DMS 273 (cell line): Measurements from ENCODE around the gene ATP2B2.
A peak's percentile ranks its signal among the peaks of the same experiment; 100 is the strongest.

Experiments used
- DNase-seq: peaks from one replicate; lab custom pipeline; 2025; ENCODE audit not compliant: unreplicated experiment; lab: John Stamatoyannopoulos, UW

The ATP2B2 gene

DNA sequence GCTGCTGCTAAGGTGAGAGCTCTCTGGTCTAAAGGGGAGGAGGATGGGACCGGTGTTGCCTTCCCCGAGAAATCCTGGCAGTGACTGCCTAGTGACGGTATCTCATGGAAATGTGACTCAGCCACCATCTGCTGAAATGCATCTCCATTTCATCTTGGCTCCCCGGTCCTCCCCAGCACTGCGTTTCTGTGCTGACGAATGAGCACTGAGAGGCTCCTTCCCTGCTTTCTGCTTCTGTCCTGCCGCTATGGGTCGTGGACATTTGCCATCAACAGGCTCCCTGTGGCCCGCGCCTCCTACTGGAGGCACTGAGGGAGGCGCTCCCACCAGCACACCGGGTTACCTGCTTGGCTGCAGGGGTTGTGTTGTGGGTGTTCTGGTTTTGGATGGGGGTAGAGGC lies 170.9 kb downstream of the ATP2B2 start:
- DNase-seq = peak; percentile 71

DNA sequence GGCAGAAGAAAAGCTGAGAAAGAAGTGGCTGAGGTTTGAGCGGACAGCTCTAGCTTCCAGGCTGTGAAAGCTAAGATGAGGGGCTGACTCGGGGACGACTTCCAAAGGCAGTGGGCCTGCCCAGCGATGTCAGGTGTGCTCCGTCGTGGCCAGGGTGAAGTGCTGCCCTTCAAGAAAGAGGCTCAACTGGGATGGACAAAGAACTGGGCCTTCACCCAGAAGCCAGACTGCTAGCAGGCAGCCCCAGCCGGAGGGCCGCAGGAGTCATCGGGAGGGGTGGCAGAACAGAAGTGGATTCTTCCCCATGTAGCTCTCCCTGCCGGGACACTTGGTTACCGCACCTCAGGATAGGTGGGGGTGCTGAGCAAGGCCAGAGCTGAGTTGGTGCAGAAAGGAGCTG lies 171.3 kb downstream of the ATP2B2 start:
- no peak for DNase-seq

DNA sequence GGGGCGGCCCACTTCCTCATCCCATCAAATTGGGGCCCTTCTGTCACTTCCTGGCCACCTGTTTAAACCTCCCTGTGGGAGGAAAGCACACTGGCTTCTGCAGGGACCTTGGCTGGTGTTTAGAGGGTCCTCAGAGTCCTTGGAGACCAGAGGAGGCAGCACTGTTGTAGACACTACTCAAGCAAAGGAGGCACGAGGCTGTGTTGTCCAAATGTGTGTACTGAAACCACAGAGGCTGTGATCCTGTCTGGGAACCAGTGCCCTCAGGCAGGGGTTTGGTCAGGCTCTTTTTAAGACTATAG lies 172.1 kb downstream of the ATP2B2 start:
- no peak for DNase-seq

DNA sequence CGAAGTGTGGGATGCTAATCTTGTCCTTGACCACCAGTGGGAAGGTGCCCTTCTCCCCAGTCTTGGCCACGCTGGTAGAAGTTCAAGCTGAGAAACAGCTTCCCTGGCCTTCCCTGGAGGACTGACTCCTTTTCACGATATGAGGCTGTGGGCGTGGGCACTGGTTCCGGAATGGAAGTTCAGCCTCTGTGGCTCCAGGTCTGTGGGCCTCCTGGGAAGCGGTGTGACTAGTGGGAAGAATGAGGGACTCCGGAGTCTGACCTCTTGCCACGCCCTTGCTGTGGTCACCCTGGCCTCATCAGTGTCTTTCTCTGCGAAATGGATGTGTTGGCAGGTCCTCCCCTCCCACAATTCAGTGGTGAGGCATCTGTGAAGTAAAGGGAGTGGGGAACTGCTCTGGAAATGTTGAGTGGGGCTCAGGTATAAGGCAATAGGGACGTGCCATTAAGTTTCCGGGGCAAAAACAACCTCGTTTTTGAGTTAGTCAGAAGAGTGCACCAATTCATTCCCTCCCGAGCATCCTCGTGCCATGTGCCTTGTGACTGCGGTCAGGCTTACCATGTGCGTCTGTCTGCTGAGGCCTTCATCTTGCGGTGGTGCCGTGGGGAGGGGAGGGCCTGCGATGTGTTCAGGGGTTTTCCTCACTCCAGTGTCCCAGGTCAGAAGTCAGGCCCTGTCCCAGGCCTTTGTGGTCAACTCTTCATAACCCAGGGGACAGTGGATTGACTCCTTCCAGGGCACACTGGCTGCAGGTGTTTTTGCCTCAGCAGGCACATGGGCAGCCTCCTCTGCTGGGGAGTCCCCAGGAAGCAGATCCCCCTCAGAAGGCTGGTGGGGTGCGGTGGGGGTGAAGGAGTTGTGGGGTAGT lies 172.7 kb downstream of the ATP2B2 start:
- no peak for DNase-seq

DNA sequence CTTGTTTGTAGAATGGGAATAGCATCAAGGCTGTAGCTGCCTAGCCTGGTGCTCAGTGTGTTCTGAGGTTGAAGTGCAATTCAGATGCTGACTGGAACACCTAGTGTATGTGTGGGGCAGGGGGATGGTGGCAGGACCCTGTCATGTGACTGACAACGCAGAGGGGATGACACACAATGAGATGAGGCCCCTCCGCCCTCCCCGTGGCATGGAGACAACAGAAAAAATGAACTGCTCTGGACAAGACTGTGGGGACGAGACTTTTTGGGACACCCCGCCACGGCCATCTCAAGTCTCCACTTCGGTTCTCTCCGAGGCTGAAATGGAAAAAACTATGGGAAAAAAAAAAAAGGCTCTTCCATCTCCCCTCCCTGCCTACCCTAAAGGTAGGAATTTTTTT lies 174.1 kb downstream of the ATP2B2 start:
- DNase-seq = no peak

DNA sequence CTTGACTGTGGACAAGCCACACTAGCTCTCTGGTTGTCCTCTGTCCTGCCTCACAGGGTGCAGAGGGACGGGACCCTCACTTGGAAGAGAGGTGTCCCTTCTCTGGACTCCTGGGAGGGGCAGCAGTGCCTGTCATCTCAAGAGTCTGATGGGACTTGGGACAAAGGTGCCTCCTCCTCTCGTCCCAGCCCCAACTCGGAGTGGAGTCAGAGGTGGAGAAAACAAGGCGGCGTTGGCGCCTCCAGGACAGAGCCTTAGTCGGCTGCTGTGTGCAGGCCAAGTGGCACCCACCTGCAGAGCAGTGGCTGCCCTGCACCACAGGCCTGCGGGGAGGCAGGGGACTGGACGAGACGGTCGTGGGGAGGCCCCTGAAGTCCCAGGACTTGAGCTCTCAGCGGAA lies 175.1 kb downstream of the ATP2B2 start:
- no peak for DNase-seq

DNA sequence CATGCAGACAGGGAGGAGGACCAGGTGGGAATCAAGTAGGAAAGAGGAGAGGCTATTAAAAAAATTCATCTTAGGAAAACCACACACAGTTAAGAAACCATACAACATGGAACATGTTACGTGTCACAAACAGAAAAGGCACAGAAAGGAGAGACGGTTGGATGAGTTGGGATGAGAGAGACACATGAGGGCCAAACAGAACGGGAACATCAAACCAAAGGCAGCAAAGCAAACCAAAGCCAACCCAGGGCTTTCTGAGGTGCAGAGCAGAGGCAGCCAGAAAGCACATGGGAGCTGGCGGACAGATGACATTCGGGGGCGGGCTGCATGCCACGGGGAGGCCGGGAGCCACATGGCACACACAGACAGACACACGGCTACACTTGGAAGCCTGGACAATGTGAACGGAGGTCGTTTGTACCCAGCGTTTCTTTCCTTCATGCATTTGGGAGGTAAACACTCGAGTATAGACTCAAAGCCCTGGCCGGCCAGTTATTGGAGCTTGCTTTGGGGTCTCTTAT lies 175.8 kb downstream of the ATP2B2 start:
- no peak for DNase-seq

DNA sequence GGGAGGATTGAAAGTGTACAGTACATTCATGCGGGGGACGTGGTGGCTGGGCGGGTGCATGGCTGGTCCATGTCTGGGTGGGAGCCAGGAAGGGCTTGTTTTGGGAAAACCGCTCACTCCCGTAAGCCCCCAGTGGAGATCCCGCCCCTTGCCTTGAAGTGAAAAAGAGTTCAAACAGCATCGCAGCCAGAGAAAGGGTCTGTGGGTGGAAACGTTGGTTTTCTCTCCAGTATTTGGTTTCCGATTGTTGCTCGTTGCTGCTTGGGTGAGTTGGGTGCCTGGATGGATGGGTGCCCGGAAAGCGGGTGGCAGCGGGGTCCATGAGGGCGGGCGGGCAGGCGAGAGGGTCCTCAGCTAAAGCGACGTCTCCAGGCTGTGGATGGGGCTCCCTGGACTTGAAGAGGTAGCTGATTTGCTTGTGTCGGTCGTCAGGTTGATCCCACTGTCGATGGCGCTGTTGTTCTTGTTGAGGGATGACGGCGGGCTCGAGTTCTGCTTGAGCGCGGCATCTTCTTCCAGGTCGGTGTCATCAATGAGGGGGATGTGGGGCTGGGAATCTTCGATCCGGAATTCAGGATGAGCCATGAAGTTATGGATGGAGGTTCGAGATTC lies 176.8 kb downstream of the ATP2B2 start:
- no peak for DNase-seq

DNA sequence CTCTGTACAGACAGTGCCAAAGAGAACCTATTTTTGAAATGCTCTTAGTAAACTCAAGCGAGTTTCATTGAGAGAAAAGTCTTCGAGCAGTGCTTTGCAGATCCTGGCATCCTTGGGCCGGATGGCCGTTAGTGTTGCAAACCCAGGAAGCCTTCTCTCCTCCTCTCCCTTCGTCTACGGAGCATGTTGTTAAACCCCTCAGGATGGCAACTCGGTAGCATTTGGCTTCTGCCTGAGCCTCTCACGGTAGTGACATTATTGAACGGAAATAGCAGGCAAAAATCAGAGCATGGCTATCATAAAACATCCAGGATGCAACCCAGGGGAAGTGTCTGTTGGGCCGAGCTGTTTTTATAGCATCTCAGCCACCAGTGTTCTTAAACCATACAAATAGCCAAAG lies 177.8 kb downstream of the ATP2B2 start:
- DNase-seq = no peak

DNA sequence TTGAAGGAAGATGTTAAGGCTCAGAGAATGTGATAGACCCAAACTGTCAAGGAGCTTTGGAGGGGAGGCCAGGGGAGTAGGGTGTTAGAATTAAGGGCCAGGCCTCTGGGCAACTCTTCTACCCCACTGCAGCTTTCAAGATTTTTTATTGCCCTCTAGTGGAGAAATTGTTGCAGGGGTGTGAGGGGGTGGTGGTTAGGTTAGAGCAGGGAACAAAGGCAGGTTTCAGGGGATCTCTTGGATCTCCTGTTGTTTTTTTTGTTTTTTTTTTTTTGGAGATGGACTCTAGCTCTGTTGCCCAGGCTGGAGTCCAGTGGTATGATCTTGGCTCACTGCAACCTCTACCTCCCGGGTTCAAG lies 183.1 kb downstream of the ATP2B2 start:
- peak; percentile 55 for DNase-seq

DNA sequence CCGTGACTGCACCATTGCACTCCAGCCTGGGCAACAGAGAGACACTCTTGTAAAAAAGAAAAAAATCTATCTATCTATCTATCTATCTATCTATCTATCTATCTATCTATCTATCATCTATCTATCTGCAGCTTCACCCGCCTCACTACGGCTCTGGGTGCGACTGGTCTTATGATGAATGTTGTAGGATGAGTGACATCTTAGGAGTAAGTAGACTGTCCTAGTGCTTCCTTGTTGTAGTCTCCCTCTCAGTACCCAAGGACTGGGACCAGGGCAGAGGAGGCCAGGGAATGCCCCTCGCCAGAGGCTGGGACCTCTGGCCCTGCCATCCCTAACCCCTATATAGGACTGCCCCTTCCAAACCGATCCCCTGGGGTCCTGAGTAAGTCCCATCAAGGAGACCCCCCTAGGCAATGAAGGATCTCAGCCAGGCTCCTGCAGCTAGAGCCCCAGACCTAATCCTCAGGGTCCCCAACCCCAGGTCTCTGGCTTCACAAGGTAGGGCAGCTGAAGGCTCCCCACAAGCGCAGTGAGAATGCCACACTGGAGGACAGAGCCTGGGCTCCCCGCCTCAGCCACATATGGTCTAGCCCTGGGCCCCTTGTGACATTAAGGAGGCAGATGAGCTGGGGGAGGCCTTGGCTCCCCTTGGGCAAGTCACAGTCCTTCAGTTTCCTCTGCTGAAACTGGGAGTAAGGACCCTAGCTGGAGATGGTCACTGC lies 183.6 kb downstream of the ATP2B2 start:
- no peak for DNase-seq

DNA sequence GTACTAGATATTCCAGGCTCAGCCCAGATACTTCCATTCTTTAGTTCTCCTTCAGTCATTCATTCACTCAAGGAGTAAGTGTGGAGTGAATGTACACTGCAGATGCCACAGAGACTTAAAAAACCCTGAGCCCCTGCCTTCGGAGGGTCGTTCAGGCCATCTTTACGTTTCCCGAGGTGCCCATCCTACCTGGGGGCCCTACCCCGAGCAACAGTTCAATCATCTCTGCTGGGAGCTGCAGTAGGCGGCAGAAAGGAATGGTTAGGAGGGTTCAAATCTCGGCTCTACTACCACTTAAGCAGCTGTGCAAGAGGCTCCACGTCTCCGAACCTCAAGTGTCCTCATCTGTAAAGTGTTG lies 185.1 kb downstream of the ATP2B2 start:
- no peak for DNase-seq

DNA sequence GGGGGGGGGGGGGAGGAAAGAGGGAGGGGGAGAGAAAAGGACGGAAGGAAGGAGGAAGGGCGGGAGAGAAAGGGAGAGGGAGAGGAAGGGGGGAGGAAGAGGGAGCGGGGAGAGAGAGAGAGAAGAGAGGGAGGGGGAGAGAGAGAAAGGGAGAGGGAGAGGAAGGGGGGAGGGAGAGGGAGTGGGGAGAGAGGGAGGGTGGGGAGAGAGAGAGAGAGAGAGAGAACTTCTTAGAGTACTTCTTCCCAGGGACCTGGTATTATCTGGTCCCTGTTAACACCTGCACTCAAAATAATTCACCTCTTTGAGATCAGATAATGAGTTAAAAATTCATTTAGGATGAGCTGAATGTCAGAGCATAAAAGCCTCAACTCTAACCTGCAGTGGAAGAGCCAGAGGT lies 185.6 kb downstream of the ATP2B2 start:
- no peak for DNase-seq

DNA sequence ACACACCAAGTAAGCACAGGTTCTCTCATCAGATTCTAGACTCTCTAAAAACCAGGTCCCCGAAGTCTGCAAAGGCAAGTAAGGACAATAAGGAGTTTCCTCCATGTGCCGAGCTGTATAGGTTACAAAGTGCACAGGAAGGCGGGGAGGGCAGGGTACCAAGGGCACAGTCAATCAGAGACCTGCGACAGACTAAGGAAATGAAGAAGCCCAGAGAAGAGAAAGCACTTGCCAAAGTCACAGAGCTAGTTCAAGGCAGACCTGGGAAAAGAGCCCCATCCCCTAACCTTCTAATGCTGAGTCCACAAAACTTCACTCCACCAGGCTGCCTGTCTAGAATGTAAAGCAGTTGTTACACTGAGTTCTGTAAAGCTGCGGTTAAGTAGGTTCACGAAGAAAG lies 186.1 kb downstream of the ATP2B2 start:
- no peak for DNase-seq

DNA sequence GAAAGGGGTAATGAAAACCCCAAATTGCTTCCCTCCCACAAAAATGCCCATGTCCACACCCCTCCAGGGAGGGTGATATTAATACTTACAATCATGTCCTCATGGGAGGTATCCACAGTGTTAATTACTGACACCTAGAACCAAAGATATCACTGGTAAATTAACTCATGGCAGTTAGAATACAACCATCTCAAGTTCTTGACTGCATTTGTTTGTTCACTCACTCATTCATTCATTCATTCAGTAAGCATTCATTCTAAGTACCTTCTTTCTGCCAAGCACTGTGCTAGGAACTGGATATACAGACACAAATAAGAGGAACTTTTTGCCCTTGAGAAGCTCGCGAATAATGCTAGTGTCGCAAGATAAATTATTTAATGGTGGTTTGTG lies 187.4 kb downstream of the ATP2B2 start:
- no peak for DNase-seq

DNA sequence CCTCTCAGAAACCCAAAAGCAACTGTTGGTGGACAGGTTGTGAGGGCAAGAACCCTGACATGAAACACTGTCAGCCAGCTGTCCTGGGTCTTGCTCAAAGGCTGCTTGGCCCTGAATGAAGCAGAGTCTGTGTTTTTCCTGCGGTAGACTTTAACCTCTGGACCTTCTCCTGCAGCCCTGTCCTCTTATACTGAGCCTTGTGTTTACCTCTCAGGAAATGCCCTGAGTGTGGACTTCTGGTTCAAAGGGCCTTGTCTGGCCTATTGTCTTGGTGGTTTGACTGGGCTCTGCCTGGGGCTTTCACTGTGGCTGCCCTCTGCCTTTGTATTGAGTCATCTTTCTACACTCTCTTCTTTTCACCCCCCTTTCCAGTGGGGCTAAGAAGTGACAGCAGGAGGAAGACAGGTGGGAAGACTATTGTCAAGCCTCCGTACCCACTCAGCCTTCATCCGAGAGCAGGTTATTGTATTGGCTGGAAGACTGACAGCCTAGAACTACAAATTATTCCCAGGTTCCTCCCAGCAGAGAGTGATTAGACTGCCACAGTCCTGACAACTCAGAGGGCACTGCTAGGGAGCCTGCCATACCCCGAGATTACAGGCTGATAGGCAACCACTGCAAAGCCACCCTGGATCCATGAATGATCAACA lies 187.9 kb downstream of the ATP2B2 start:
- no peak for DNase-seq

DNA sequence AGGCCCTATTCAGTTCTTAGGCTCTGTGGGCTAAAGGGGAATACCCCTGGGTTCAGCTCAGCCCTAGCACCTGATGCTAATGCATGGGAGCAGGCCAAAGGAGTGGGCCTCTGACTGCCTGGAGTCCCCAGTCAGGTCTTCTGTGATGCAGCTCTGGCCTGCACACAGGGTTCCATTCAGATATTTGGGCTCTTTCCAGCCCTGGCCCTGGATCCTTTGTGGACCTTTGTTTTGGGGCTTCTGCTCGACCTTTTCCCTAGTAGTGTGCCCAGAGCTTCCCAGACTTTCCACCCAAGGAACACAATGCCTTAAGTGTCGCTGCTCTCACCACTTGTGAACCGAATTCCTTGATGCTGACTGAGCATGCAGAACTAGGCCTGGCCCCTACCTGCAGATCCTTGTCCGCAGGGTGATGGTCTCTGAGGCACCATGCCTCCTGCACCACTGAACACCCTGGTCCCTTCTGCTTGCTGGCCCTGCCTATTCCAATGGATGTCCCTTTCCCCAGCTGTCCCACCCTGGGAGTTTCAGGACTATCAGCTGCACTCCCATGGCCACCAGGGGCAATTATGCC lies 189.5 kb downstream of the ATP2B2 start:
- no peak for DNase-seq

DNA sequence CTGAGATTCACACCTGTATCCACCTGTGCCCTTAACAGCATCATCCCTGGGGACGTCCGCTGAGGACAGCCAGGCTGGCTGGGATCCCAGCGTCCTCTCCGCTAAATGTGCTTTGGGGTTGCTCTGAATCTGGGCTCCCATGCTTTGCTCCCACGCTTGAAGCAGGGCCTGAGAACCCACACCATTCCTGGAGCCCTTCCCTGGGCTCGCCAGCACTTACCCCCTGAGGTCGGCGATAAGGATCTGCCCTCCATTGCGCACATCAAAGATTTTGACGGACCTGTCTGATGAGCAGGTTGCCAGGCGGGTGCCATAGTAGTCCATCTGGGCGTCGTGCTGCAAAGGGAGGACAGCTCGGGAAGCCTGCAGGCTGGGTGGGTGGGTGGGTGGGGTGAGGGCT lies 190.3 kb downstream of the ATP2B2 start:
- no peak for DNase-seq

DNA sequence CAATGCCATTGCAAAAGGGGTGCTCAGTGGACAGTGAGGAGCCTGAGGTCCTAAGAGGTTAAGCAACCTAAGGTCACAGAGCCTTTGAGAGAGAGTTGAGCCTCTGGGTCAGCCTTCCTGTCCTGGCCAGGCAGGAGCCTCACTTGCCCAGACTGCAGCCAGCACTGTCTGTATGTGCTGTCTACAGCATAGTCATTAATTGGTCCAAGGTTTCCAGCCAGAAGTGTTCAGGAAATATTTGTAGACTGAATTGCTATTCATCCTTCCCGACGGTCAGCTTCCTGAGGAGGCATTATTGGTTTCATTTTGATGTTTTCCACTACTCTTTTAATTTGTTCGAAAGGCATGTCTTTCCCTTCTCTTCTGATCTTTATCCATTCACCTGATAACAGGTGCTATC lies 192.5 kb downstream of the ATP2B2 start:
- no peak for DNase-seq

DNA sequence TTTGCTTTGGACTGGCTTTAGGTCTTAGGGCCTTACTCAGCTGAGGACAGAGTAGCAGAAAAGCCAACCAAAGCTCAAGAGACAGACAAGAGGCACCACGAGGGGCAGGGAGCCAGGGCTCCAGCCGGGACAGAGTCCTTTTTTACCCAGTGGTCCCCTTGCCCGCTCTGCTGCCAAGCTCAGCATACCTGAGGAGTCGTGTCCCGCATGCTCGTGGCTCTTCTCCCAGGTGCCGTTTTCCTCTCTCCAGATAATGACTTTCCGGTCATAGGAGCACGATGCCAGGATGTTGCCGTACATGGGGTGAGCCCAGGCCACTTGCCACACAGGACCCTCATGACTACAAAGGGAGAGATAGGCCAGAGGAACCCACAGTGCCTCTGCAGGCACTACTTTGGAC lies 193.0 kb downstream of the ATP2B2 start:
- DNase-seq = no peak

DNA sequence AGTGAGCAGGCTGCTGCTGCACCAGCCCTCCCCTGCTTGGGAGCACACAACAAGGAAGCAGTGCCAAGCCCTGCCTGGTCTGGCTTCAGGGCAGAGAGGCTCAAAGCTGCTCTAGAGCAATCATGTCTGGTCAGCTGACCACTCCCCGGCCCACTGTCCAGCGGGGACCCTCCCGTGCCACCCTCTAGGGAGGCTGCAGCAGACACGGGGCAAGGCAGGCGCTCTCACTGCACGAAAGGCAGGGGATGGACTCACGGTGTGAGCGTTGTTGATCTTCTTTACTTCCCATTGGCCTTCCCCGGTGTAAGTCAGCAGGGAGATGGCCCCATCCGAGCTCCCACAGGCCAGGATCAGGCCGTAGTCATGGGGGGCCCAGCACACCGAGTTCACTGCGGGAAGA lies 193.7 kb downstream of the ATP2B2 start:
- no peak for DNase-seq
